DND-41 (cell line): Measurements from ENCODE around the gene HIBADH.

Source experiments
- CTCF ChIP-seq: IDR thresholded peaks from 2 replicates; pipeline ENCODE4 v1.5.1; 2012; ENCODE audit warnings: borderline replicate concordance, low read length, moderate library complexity, mild to moderate bottlenecking; ENCODE audit not compliant: poor library complexity, severe bottlenecking; ENCODE audit errors: extremely low read depth
- EZH2 ChIP-seq: IDR thresholded peaks from 3 replicates; pipeline ENCODE4 v1.6.1; 2012; ENCODE audit warnings: borderline replicate concordance, low read depth, mild to moderate bottlenecking, moderate library complexity, low read length, inconsistent platforms; ENCODE audit not compliant: severe bottlenecking

GRCh38 chr7:27581119-27581518 lies 81.6 kb downstream of the HIBADH start:
- TF ChIP-seq CTCF (no peak), EZH2 (no peak)
